ENCODE measurements around the gene DSTYK.
"Not testable (repeated sequence)": the region's sequence is repeated elsewhere in the genome, so short reads cannot be mapped to it uniquely, and the experiment has no call there.

The DSTYK gene

GRCh38 chr1:205211839-205212536 is 486 bp upstream of the DSTYK start:
- no peak for DNase-seq

- DNase-seq: no peak
Observed at GRCh38 chr1:205210756-205211168, 740 bp downstream of the DSTYK start.

- no peak for DNase-seq
Observed at GRCh38 chr1:205208811-205209210, 2.7 kb downstream of the DSTYK start.

- DNase-seq: no peak
Observed at GRCh38 chr1:205205055-205205454, 6.4 kb downstream of the DSTYK start.

- no peak for DNase-seq
Observed at GRCh38 chr1:205204552-205204951, 7.0 kb downstream of the DSTYK start.

GRCh38 chr1:205199931-205200299 is 11.6 kb downstream of the DSTYK start:
- DNase-seq: no peak

GRCh38 chr1:205199090-205199930 is 12.2 kb downstream of the DSTYK start:
- no peak for DNase-seq

GRCh38 chr1:205192287-205192686 is 19.2 kb downstream of the DSTYK start:
- no peak for DNase-seq

GRCh38 chr1:205191622-205192021 is 19.9 kb downstream of the DSTYK start:
- DNase-seq: no peak

- DNase-seq: no peak
Observed at GRCh38 chr1:205190845-205191577, 20.5 kb downstream of the DSTYK start.

- DNase-seq: no peak
Observed at GRCh38 chr1:205189131-205189530, 22.4 kb downstream of the DSTYK start.

- no peak for DNase-seq
Observed at GRCh38 chr1:205188596-205188995, 22.9 kb downstream of the DSTYK start.

- no peak for DNase-seq
Observed at GRCh38 chr1:205188098-205188497, 23.4 kb downstream of the DSTYK start.

GRCh38 chr1:205187420-205187819 is 24.1 kb downstream of the DSTYK start:
- no peak for DNase-seq

- no peak for DNase-seq
Observed at GRCh38 chr1:205186191-205186590, 25.3 kb downstream of the DSTYK start.

GRCh38 chr1:205183676-205184335 is 27.7 kb downstream of the DSTYK start:
- no peak for DNase-seq

- no peak for DNase-seq
Observed at GRCh38 chr1:205182930-205183329, 28.6 kb downstream of the DSTYK start.

GRCh38 chr1:205180331-205180730 is 31.2 kb downstream of the DSTYK start:
- not testable (repeated sequence) for DNase-seq

GRCh38 chr1:205179842-205180241 is 31.7 kb downstream of the DSTYK start:
- DNase-seq: no peak

- DNase-seq: no peak
Observed at GRCh38 chr1:205172729-205173366, 38.7 kb downstream of the DSTYK start.

GRCh38 chr1:205171369-205171768 is 40.1 kb downstream of the DSTYK start:
- no peak for DNase-seq

- no peak for DNase-seq
Observed at GRCh38 chr1:205170532-205171269, 40.8 kb downstream of the DSTYK start.
